ENCODE results near the gene AMZ1. TPM values are rescaled to one million over a fixed set of nuclear protein-coding genes. Genes with fewer than 3 reads are reported as not detected.
"Not testable (repeated sequence)": the region's sequence is repeated elsewhere in the genome, so short reads cannot be mapped to it uniquely, and the experiment has no call there.

Gene AMZ1
- total RNA-seq, 4 donors from 2014 or later: 0.39 to 1.7 (median 1.2) TPM

DNA sequence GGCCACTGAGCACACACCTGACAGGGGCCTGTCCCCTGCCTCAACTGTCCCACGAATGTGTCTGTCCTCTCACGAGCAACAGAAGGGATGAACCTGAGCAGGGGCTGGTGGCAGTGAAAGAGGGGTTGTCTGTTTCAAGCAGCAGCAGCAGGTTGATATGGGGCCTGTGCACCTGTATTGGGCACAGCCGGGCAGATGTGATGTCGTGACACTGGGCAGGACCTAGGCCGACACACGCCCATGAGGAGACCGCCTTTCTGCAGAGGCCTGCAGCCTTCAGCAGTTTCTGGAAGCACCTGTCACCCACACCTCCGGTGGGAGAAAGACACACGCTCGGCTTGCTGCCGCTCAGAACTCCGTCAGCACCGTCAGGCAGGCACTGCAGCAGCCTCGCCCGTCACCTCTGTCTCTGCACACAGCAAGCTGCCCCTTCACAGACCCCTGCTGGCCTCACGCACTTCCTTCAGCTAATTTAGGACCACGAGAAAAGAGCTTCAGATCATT lies 48.5 kb downstream of the AMZ1 start:
- no peak for TF ChIP-seq POLR2A (IDR thresholded peaks at IDR 0.05)
- TF ChIP-seq EP300 (IDR thresholded peaks at IDR 0.05): no peak
- TF ChIP-seq, protein P1, sequence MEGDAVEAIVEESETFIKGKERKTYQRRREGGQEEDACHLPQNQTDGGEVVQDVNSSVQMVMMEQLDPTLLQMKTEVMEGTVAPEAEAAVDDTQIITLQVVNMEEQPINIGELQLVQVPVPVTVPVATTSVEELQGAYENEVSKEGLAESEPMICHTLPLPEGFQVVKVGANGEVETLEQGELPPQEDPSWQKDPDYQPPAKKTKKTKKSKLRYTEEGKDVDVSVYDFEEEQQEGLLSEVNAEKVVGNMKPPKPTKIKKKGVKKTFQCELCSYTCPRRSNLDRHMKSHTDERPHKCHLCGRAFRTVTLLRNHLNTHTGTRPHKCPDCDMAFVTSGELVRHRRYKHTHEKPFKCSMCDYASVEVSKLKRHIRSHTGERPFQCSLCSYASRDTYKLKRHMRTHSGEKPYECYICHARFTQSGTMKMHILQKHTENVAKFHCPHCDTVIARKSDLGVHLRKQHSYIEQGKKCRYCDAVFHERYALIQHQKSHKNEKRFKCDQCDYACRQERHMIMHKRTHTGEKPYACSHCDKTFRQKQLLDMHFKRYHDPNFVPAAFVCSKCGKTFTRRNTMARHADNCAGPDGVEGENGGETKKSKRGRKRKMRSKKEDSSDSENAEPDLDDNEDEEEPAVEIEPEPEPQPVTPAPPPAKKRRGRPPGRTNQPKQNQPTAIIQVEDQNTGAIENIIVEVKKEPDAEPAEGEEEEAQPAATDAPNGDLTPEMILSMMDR (IDR thresholded peaks at IDR 0.05): no peak
- WGBS, 2 donors: 92 to 94% methylated on average over 17 of the region's 17 CpGs
- Histone ChIP-seq H3K9me3 (no peaks in the 10 kb centered on the region), H3K27ac (no peak overlapping the region), H3K27me3 (no peaks in the 10 kb centered on the region), H3K36me3 (peaks cover 0 to 30% (median 0%) of the 10 kb centered on the region in 3 donors), H3K4me1 (peaks cover 0 to 23% (median 2%) of the 10 kb centered on the region in 4 donors), H3K4me3 (no peak overlapping the region)
- DNase-seq (ENCODE audit: low spot score in 2 of 2): no peak

DNA sequence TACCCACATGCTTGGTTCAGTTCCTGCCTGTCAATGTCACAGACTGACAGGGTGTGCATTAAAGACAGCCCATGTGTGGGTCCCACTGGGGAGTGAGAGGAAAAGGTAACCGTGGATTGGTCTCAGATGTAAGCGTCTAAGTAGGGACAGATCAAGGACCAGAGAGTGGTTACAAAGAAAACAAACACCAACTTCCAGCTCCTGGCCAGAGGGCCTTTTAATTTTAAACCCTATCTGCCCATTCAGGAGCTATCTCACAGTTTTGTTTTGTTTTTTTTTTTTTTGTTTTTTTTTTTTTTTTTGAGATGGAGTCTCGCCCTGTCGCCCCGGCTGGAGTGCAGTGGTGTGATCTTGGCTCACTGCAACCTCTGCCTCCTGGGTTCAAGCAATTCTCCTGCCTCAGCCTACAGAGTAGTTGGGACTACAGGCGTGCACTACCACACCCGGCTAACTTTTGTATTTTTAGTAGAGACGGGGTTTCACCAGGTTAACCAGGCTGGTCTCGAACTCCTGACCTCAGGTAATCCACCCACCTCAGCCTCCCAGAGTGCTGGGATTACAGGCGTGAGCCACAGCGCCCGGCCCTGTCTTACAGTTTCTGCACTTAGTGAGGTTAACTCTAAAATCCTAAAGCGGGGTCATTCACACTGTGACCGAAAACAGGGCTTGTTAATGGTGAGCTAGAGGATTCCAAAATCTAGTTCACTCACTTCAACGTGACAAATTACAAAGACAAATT lies 49.2 kb downstream of the AMZ1 start:
- H3K27me3 ChIP-seq; DNase-seq (ENCODE audit: low spot score in 2 of 2); H3K27ac ChIP-seq; H3K9me3 ChIP-seq; H3K4me3 ChIP-seq: not testable (repeated sequence)
- H3K4me1 ChIP-seq: peaks cover 0 to 23% (median 2%) of the 10 kb centered on the region in 4 donors
- WGBS, 2 donors: 95 to 96% methylated on average over 15 of the region's 15 CpGs
- peaks cover 0 to 29% (median 0%) of the 10 kb centered on the region in 3 donors for H3K36me3 ChIP-seq

DNA sequence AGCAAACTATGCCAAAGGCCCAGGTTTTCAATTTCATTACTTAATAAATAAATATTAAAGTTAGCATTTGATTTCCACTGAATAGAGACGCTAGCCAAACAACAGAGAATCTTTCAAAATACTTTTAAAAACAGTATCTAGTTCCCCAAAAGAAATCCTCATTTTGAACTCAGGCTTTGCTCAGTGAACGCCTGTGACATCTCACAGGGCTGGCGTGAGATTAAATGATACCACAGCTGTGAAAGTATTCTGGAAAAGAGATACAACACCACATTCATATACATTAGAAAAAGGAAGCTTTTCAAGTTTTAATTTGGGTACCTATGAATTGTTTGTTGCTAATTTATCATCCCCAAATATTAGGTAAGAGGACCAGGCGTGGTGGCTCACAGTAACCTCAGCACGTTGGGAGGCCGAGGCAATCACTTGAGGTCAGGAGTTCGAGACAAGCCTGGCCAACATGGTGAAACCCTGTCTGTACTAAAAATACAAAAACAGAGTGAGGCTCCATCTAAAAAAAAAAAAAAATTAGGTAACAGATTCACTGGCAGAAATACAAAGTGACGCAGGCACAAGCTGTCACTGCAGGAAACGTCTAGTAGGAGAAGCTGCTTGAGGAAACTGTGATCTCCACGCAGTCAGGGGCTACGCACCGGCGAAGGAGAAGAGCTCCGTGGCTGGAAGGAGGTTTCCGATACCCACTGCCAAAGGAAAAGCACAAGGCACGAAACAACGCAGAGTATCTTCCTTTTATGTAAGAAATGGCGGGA lies 50.0 kb downstream of the AMZ1 start:
- Histone ChIP-seq H3K4me3 (no peak overlapping the region), H3K36me3 (peaks cover 0 to 24% (median 0%) of the 10 kb centered on the region in 3 donors), H3K27me3 (no peaks in the 10 kb centered on the region), H3K4me1 (peaks cover 0 to 23% (median 2%) of the 10 kb centered on the region in 4 donors), H3K9me3 (no peaks in the 10 kb centered on the region), H3K27ac (peak overlapping the region in 1 of 4 donors; percentile 25)
- TF ChIP-seq, protein P1 (IDR thresholded peaks at IDR 0.05): no peak
- TF ChIP-seq POLR2A (IDR thresholded peaks at IDR 0.05) (no peak), EP300 (IDR thresholded peaks at IDR 0.05) (no peak)
- peak in 1 of 2 donors; percentile 52 for DNase-seq (ENCODE audit: low spot score in 2 of 2)
- 72 to 75% methylated on average over 18 of the region's 18 CpGs for WGBS, 2 donors

DNA sequence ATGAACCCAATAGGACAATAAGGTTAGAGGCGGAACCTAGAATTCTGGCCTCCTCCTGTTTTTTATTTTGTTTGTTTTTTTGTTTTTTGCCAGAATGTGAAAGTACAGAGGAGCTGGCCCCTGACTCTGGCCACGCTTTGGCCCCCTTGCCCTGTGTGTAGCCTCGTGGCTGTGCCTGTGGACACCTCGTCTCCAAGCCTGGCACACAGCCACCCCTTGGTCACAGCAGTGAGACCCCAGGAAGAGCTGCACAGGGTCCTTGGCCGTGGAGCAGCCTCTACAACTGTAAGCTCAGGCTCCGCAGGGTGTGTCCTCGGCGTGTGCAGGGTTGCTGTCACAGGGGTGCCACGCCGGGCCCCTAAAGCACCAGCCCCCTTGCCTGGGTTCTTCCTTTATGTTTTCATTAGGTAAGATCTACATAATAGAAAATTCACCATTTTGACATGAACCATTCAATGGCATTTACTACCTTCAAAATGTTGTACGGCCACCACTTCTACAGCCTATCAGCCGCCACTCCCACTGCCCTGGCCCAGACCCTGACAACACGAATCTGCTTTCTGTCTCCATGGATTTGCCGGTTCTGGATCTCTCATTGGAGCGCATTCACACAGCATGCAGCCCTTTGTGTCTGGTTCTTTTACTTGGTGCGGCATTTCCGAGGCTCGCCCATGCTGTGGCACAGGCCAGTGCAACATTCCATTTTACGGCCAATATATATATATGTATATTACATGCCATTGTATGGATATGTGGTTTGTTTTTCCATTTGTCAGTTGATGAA lies 51.0 kb downstream of the AMZ1 start:
- 92 to 93% methylated on average over 19 of the region's 19 CpGs for WGBS, 2 donors
- no peaks in the 10 kb centered on the region for H3K27me3 ChIP-seq
- H3K9me3 ChIP-seq: no peaks in the 10 kb centered on the region
- H3K36me3 ChIP-seq: peaks cover 0 to 20% (median 0%) of the 10 kb centered on the region in 3 donors
- no peak overlapping the region for H3K4me3 ChIP-seq
- H3K4me1 ChIP-seq: peaks cover 0 to 16% (median 2%) of the 10 kb centered on the region in 4 donors
- DNase-seq (ENCODE audit: low spot score in 2 of 2): no peak
- TF ChIP-seq POLR2A (IDR thresholded peaks at IDR 0.05) (no peak), EP300 (IDR thresholded peaks at IDR 0.05) (no peak)
- TF ChIP-seq, protein P1 (IDR thresholded peaks at IDR 0.05): no peak
- H3K27ac ChIP-seq: peak overlapping the region in 1 of 4 donors; percentile 8

DNA sequence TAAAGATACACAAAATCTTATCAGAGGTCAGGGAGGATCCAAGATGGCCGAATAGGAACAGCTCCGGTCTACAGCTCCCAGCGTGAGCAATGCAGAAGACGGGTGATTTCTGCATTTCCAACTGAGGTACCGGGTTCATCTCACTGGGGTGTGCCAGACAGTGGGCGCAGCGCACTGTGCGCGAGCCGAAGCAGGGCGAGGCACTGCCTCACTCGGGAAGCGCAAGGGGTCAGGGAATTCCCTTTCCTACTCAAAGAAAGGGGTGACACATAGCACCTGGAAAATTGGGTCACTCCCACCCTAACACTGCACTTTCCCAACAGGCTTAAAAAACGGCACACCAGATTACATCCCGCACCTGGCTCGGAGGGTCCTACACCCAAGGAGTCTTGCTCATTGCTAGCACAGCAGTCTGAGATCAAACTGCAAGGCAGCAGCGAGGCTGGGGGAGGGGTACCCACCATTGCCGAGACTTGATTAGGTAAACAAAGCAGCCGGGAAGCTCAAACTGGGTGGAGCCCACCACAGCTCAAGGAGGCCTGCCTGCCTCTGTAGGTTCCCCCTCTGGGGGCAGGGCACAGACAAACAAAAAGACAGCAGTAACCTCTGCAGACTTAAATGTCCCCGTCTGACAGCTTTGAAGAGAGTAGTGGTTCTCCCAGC lies 55.7 kb downstream of the AMZ1 start:
- 88 to 95% methylated on average over 19 to 20 of the region's 20 CpGs for WGBS, 2 donors

DNA sequence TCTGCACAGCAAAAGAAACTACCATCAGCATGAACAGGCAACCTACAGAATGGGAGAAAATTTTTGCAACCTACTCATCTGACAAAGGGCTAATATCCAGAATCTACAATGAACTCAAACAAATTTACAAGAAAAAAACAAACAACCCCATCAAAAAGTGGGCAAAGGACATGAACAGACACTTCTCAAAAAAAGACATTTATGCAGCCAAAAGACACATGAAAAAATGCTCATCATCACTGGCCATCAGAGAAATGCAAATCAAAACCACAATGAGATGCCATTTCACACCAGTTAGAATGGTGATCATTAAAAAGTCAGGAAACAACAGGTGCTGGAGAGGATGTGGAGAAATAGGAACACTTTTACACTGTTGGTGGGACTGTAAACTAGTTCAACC lies 60.7 kb downstream of the AMZ1 start:
- H3K4me3 ChIP-seq; H3K27ac ChIP-seq; H3K36me3 ChIP-seq; H3K9me3 ChIP-seq; H3K27me3 ChIP-seq; DNase-seq (ENCODE audit: low spot score in 2 of 2); H3K4me1 ChIP-seq: not testable (repeated sequence)

More for the DNA sequence above, 55.7 kb downstream of the AMZ1 start:
- H3K4me1 ChIP-seq; H3K27ac ChIP-seq; H3K4me3 ChIP-seq; H3K27me3 ChIP-seq; DNase-seq (ENCODE audit: low spot score in 2 of 2); H3K9me3 ChIP-seq: not testable (repeated sequence)
- peaks cover 0 to 11% (median 0%) of the 10 kb centered on the region in 3 donors for H3K36me3 ChIP-seq
